SU-DHL-6 (cell line): Measurements from ENCODE around the gene PDGFC.

Experiments used
- H2AFZ ChIP-seq: fragments of 200-600 bp; sonication (generic); 2 replicates; pipeline ENCODE4 v1.6.1; 2014; ENCODE audit warnings: low read depth, mild to moderate bottlenecking, moderate library complexity, mixed read lengths, antibody characterized with exemption, low read length; ENCODE audit not compliant: severe bottlenecking
- H3F3A ChIP-seq: fragments of 200-600 bp; shearing (Covaris generic); 2 replicates; pipeline ENCODE4 v1.6.0; 2016; ENCODE audit warnings: antibody characterized with exemption, mild to moderate bottlenecking; ENCODE audit not compliant: insufficient read depth
- H3K27ac ChIP-seq: fragments of 200-600 bp; sonication (generic); 2 replicates; pipeline ENCODE4 v1.5.1; 2016; ENCODE audit warnings: low read depth, mild to moderate bottlenecking, low read length, moderate library complexity, mixed read lengths
- H3K27me3 ChIP-seq: fragments of 200-600 bp; sonication (generic), shearing (Covaris generic); 2 replicates; pipeline ENCODE4 v1.6.0; 2014; ENCODE audit warnings: mild to moderate bottlenecking, low read length
- H3K36me3 ChIP-seq: fragments of 200-600 bp; sonication (generic); 2 replicates; pipeline ENCODE4 v1.6.1; 2014; ENCODE audit warnings: mild to moderate bottlenecking, low read length, mixed read lengths
- H3K4me2 ChIP-seq: fragments of 300-600, 200-600 bp; shearing (Covaris generic), sonication (generic); 2 replicates; pipeline ENCODE4 v1.6.0; 2014; ENCODE audit warnings: low read length, low read depth, mild to moderate bottlenecking; ENCODE audit not compliant: poor library complexity, severe bottlenecking
- H3K4me3 ChIP-seq: fragments of 200-600 bp; sonication (generic); 2 replicates; pipeline ENCODE4 v1.5.1; 2014; ENCODE audit warnings: antibody characterized with exemption, low read length, mild to moderate bottlenecking, mixed read lengths; ENCODE audit not compliant: insufficient read depth, poor library complexity, severe bottlenecking
- H3K79me2 ChIP-seq: fragments of 200-600 bp; sonication (generic); 2 replicates; pipeline ENCODE4 v1.6.1; 2014; ENCODE audit warnings: mild to moderate bottlenecking, low read length, moderate library complexity; ENCODE audit not compliant: insufficient read depth
- H3K9ac ChIP-seq: fragments of 200-600 bp; sonication (generic); 2 replicates; pipeline ENCODE4 v1.7.0; 2014; ENCODE audit warnings: mild to moderate bottlenecking, low read length
- H3K9me2 ChIP-seq: fragments of 200-600 bp; sonication (generic); replicated peaks from 2 replicates; pipeline ENCODE4 v1.6.1; 2014; ENCODE audit warnings: low read length; ENCODE audit not compliant: insufficient read depth
- H3K9me3 ChIP-seq: fragments of 200-600 bp; sonication (generic); 2 replicates; pipeline ENCODE4 v1.6.1; 2014; ENCODE audit warnings: low read length, mixed read lengths; ENCODE audit not compliant: insufficient read depth
- H4K20me1 ChIP-seq: fragments of 200-600 bp; sonication (generic); 2 replicates; pipeline ENCODE4 v1.6.1; 2014; ENCODE audit warnings: low read depth, mild to moderate bottlenecking, antibody characterized with exemption, low read length, moderate library complexity, mixed read lengths
- CTCF ChIP-seq: fragments of 200-600 bp; sonication (generic); IDR thresholded peaks from one replicate; pipeline ENCODE4 v1.5.1; 2017; ENCODE audit warnings: antibody characterized with exemption, mild to moderate bottlenecking, low read length, moderate library complexity; ENCODE audit not compliant: insufficient read depth, poor library complexity, severe bottlenecking
- EZH2phosphoT487 ChIP-seq: fragments of 200-600 bp; sonication (generic), shearing (Covaris generic); conservative IDR thresholded peaks from 2 replicates; pipeline ENCODE4 v1.6.1; 2018; ENCODE audit warnings: mild to moderate bottlenecking, antibody characterized with exemption, low read length, moderate library complexity, mixed read lengths

Gene PDGFC

GRCh38 chr4:156784970-156785369 lies 186.6 kb downstream of the PDGFC start:
- H3K9me3 ChIP-seq, result no peaks in the 10 kb centered on the region
- no peaks in the 10 kb centered on the region for H3K9me2 ChIP-seq
- H3F3A ChIP-seq, result no peaks in the 10 kb centered on the region
- TF ChIP-seq EZH2phosphoT487, result no peak
- no peak for TF ChIP-seq CTCF
- H3K79me2 ChIP-seq, result no peaks in the 10 kb centered on the region
- H2AFZ ChIP-seq, result no peak overlapping the region
- H3K4me2 ChIP-seq, result no peak overlapping the region
- H3K27ac ChIP-seq, result no peak overlapping the region
- H3K9ac ChIP-seq, result no peak overlapping the region
- H3K36me3 ChIP-seq, result no peaks in the 10 kb centered on the region
- no peak overlapping the region for H3K4me3 ChIP-seq
- no peaks in the 10 kb centered on the region for H4K20me1 ChIP-seq
- no peaks in the 10 kb centered on the region for H3K27me3 ChIP-seq

- no peak overlapping the region for H3K4me3 ChIP-seq
- H3K27me3 ChIP-seq, result no peaks in the 10 kb centered on the region
- H3K27ac ChIP-seq, result no peak overlapping the region
- no peaks in the 10 kb centered on the region for H4K20me1 ChIP-seq
- H3K79me2 ChIP-seq, result no peaks in the 10 kb centered on the region
- H3K9me3 ChIP-seq, result no peaks in the 10 kb centered on the region
- H2AFZ ChIP-seq, result no peak overlapping the region
- H3K9ac ChIP-seq, result no peak overlapping the region
- H3F3A ChIP-seq, result no peaks in the 10 kb centered on the region
- TF ChIP-seq CTCF (no peak), EZH2phosphoT487 (no peak)
- H3K36me3 ChIP-seq, result no peaks in the 10 kb centered on the region
- H3K9me2 ChIP-seq, result no peaks in the 10 kb centered on the region
- no peak overlapping the region for H3K4me2 ChIP-seq
Measured at GRCh38 chr4:156783966-156784365, 187.6 kb downstream of the PDGFC start.

- Histone ChIP-seq H3K4me3 (no peak overlapping the region), H3K4me2 (no peak overlapping the region), H3K9ac (no peak overlapping the region), H3K27me3 (no peaks in the 10 kb centered on the region), H3K27ac (no peak overlapping the region), H3F3A (no peaks in the 10 kb centered on the region), H3K79me2 (no peaks in the 10 kb centered on the region), H3K36me3 (no peaks in the 10 kb centered on the region), H3K9me2 (no peaks in the 10 kb centered on the region), H3K9me3 (no peaks in the 10 kb centered on the region), H2AFZ (no peak overlapping the region), H4K20me1 (no peaks in the 10 kb centered on the region)
- TF ChIP-seq EZH2phosphoT487 (no peak), CTCF (no peak)
Measured at GRCh38 chr4:156782491-156782890, 189.1 kb downstream of the PDGFC start.
